H1 (cell line): Measurements from ENCODE around the gene MAP4K5. TPM values are rescaled to one million over a fixed set of nuclear protein-coding genes. Genes with fewer than 3 reads are reported as not detected.

Experiments used
- CTCF ChIA-PET: fragments of 300-600 bp; sonication (Branson Sonifier 250); formaldehyde crosslinking; loops from one replicate; lab custom pipeline; 2021; ENCODE audit not compliant: partially characterized antibody; lab: Charles Lee
- POLR2A ChIA-PET: fragments of 300-600 bp; sonication (Branson Sonifier 250); formaldehyde crosslinking; loops from one replicate; lab custom pipeline; 2021; ENCODE audit warnings: inconsistent platforms; ENCODE audit not compliant: partially characterized antibody; lab: Charles Lee
- DNase-seq, 2 experiments: peaks; one replicate each; pipeline versions ENCODE4 v3.0.0 to v3.0.0-alpha.2; 2010 to 2022; ENCODE audit warnings: low spot score in 2 of 2, low read depth in 1 of 2, mixed read lengths in 1 of 2
- FAIRE-seq: peaks from 2 replicates; lab custom pipeline; 2011; peaks lifted over from hg19 to GRCh38; lab: Jason Lieb, UNC
- H2AFZ ChIP-seq: 2 replicates; pipeline ENCODE4 v1.8.1; 2012; ENCODE audit warnings: low read length, inconsistent platforms
- H2AK5ac ChIP-seq: 2 replicates; pipeline ENCODE4 v1.6.1; 2013; ENCODE audit warnings: low read depth, low read length
- H2BK120ac ChIP-seq: replicated peaks from 2 replicates; pipeline ENCODE3; 2013; ENCODE audit warnings: low read depth, low read length, inconsistent platforms
- H2BK12ac ChIP-seq: 2 replicates; pipeline ENCODE4 v1.6.1; 2013; ENCODE audit warnings: low read depth, low read length
- H2BK15ac ChIP-seq: 2 replicates; pipeline ENCODE4 v1.6.1; 2013; ENCODE audit warnings: low read length
- H2BK20ac ChIP-seq: 2 replicates; pipeline ENCODE4 v1.6.1; 2013; ENCODE audit warnings: low read length
- H2BK5ac ChIP-seq: 2 replicates; pipeline ENCODE4 v1.6.1; 2013; ENCODE audit warnings: low read depth, low read length
- H3K14ac ChIP-seq: 2 replicates; pipeline ENCODE4 v1.6.1; 2013; ENCODE audit warnings: inconsistent platforms; ENCODE audit not compliant: insufficient read length
- H3K18ac ChIP-seq: 2 replicates; pipeline ENCODE4 v1.6.1; 2013; ENCODE audit warnings: low read length; ENCODE audit errors: extremely low read depth
- H3K23ac ChIP-seq: 2 replicates; pipeline ENCODE4 v1.6.1; 2013; ENCODE audit warnings: inconsistent platforms; ENCODE audit not compliant: insufficient read length
- H3K23me2 ChIP-seq: 2 replicates; pipeline ENCODE4 v1.6.1; 2013; ENCODE audit warnings: low read depth, low read length
- H3K27ac ChIP-seq: 2 replicates; pipeline ENCODE4 v1.6.1; 2011; ENCODE audit warnings: low read depth, low read length, inconsistent platforms
- H3K27me3 ChIP-seq, 4 experiments: replicated peaks in 1 of 4; 1 replicate in 1 of 4; 2 replicates in 3 of 4; pipeline versions ENCODE4 v1.6.1 to v1.8.1; 2011 to 2013; ENCODE audit warnings: low read length in 3 of 4, mild to moderate bottlenecking in 3 of 4, inconsistent platforms in 2 of 4, mixed read lengths in 2 of 4, moderate library complexity in 1 of 4; ENCODE audit not compliant: control insufficient read depth in 3 of 4, insufficient read depth in 3 of 4; ENCODE audit errors: extremely low read depth in 1 of 4
- H3K36me3 ChIP-seq, 4 experiments: 2 replicates each; pipeline versions ENCODE4 v1.6.1 to v1.8.1; 2011 to 2013; ENCODE audit warnings: mild to moderate bottlenecking in 4 of 4, low read length in 3 of 4, moderate library complexity in 2 of 4, control low read depth in 1 of 4, inconsistent platforms in 1 of 4; ENCODE audit not compliant: insufficient read depth in 4 of 4, control insufficient read depth in 2 of 4
- H3K4ac ChIP-seq: replicated peaks from 2 replicates; pipeline ENCODE3; 2013; ENCODE audit warnings: low read length, low read depth, mixed read lengths, inconsistent platforms; ENCODE audit not compliant: insufficient read length
- H3K4me1 ChIP-seq, 4 experiments: replicated peaks in 1 of 4; 1 replicate in 1 of 4; 2 replicates in 3 of 4; pipeline versions ENCODE4 v1.6.1 to v1.8.1; 2011 to 2013; ENCODE audit warnings: low read length in 3 of 4, inconsistent platforms in 2 of 4, mixed read lengths in 1 of 4; ENCODE audit not compliant: insufficient read depth in 4 of 4, control insufficient read depth in 3 of 4
- H3K4me2 ChIP-seq, 2 experiments: 2 replicates each; pipeline versions ENCODE4 v1.6.1 to v1.8.1; 2011 to 2013; ENCODE audit warnings: low read depth in 2 of 2, low read length in 2 of 2, control low read depth in 1 of 2, inconsistent platforms in 1 of 2, mild to moderate bottlenecking in 1 of 2; ENCODE audit not compliant: insufficient read depth in 1 of 2
- H3K4me3 ChIP-seq, 4 experiments: fragments of 200-600, 300-600 bp in 1 of 4; sonication (generic), shearing (Covaris generic), sonication (Bioruptor Twin) in 1 of 4; 2 replicates each; pipeline versions ENCODE4 v1.5.1 to v1.8.1; 2011 to 2016; ENCODE audit warnings: low read length in 4 of 4, low read depth in 3 of 4, control low read depth in 2 of 4, inconsistent platforms in 2 of 4, mild to moderate bottlenecking in 2 of 4, mixed read lengths in 1 of 4, moderate library complexity in 1 of 4; ENCODE audit not compliant: insufficient read depth in 2 of 4; ENCODE audit errors: extremely low read depth in 1 of 4
- H3K56ac ChIP-seq: replicated peaks from 2 replicates; pipeline ENCODE3; 2013; ENCODE audit warnings: low read depth, mild to moderate bottlenecking, mixed read lengths, low read length, inconsistent platforms; ENCODE audit not compliant: insufficient read length
- H3K79me1 ChIP-seq: 2 replicates; pipeline ENCODE4 v1.6.1; 2013; ENCODE audit warnings: low read depth, low read length, control low read depth
- H3K79me2 ChIP-seq, 2 experiments: 2 replicates each; pipeline versions ENCODE4 v1.6.1 to v1.8.1; 2012 to 2013; ENCODE audit warnings: low read length in 2 of 2, mild to moderate bottlenecking in 2 of 2, inconsistent platforms in 1 of 2; ENCODE audit not compliant: insufficient read depth in 2 of 2, control insufficient read depth in 1 of 2
- H3K9ac ChIP-seq, 4 experiments: replicated peaks in 1 of 4; 1 replicate in 1 of 4; 2 replicates in 3 of 4; pipeline versions ENCODE4 v1.6.1 to v1.8.1; 2011 to 2013; ENCODE audit warnings: low read depth in 3 of 4, low read length in 3 of 4, control low read depth in 2 of 4, mild to moderate bottlenecking in 2 of 4, moderate library complexity in 2 of 4, inconsistent platforms in 1 of 4; ENCODE audit errors: extremely low read depth in 1 of 4
- H3K9me3 ChIP-seq, 2 experiments: 2 replicates each; pipeline versions ENCODE4 v1.6.1 to v1.8.1; 2012 to 2013; ENCODE audit warnings: mild to moderate bottlenecking in 2 of 2, moderate library complexity in 2 of 2, control low read depth in 1 of 2, inconsistent platforms in 1 of 2, low read depth in 1 of 2, low read length in 1 of 2, mixed read lengths in 1 of 2; ENCODE audit not compliant: insufficient read depth in 2 of 2
- H4K20me1 ChIP-seq, 2 experiments: replicated peaks in 1 of 2; 2 replicates each; pipeline versions ENCODE3 to v1.8.1; 2011 to 2013; ENCODE audit warnings: inconsistent platforms in 2 of 2, low read length in 2 of 2, mild to moderate bottlenecking in 1 of 2; ENCODE audit not compliant: insufficient read depth in 2 of 2, control insufficient read depth in 1 of 2
- H4K5ac ChIP-seq: 2 replicates; pipeline ENCODE4 v1.6.1; 2013; ENCODE audit warnings: low read length, low read depth, mixed read lengths, inconsistent platforms; ENCODE audit not compliant: insufficient read length
- H4K8ac ChIP-seq: 2 replicates; pipeline ENCODE4 v1.8.0; 2013; ENCODE audit warnings: mild to moderate bottlenecking, moderate library complexity, low read length, inconsistent platforms; ENCODE audit not compliant: insufficient read depth; ENCODE audit errors: extremely low read depth
- H4K91ac ChIP-seq: replicated peaks from 2 replicates; pipeline ENCODE3; 2013; ENCODE audit warnings: low read length, mixed read lengths, inconsistent platforms; ENCODE audit not compliant: insufficient read length
- ATF2 ChIP-seq: IDR thresholded peaks from 2 replicates; pipeline ENCODE4 v1.6.1; 2012; ENCODE audit warnings: low read length, inconsistent platforms
- BCL11A ChIP-seq, 2 experiments: IDR thresholded peaks; one replicate each; pipeline ENCODE4 v1.6.1; 2011; ENCODE audit warnings: low read depth in 2 of 2, low read length in 2 of 2, mild to moderate bottlenecking in 2 of 2
- BRCA1 ChIP-seq: IDR thresholded peaks from 2 replicates; pipeline ENCODE4 v1.6.1; 2012; ENCODE audit warnings: low read depth, low read length, improper control_type of control experiment
- E2F6 ChIP-seq: IDR thresholded peaks from 2 replicates; pipeline ENCODE4 v1.6.1; 2012; ENCODE audit warnings: inconsistent platforms
- KDM4A ChIP-seq: IDR thresholded peaks from one replicate; pipeline ENCODE4 v1.7.1; 2012; ENCODE audit warnings: low read depth, mild to moderate bottlenecking, moderate library complexity, low read length, inconsistent platforms; ENCODE audit not compliant: severe bottlenecking
- NRF1 ChIP-seq: IDR thresholded peaks from 2 replicates; pipeline ENCODE4 v1.6.1; 2011; ENCODE audit warnings: mild to moderate bottlenecking, low read depth, low read length, improper control_type of control experiment
- POLR2A ChIP-seq, 2 experiments: IDR thresholded peaks; 1 replicate in 1 of 2; 2 replicates in 1 of 2; pipeline ENCODE4 v1.6.1; 2011; ENCODE audit warnings: low read depth in 2 of 2, low read length in 2 of 2, mild to moderate bottlenecking in 2 of 2; ENCODE audit errors: control extremely low read depth in 1 of 2
- SP4 ChIP-seq: IDR thresholded peaks from 2 replicates; pipeline ENCODE4 v1.6.1; 2012; ENCODE audit warnings: low read length, inconsistent platforms
- USF2 ChIP-seq: IDR thresholded peaks from 2 replicates; pipeline ENCODE4 v1.6.1; 2011; ENCODE audit warnings: low read length, improper control_type of control experiment
- YY1 ChIP-seq: IDR thresholded peaks from 2 replicates; pipeline ENCODE4 v1.6.1; 2011; ENCODE audit warnings: low read depth, mild to moderate bottlenecking, low read length
- ZNF274 ChIP-seq: IDR thresholded peaks from 2 replicates; pipeline ENCODE4 v1.7.0; 2012; ENCODE audit warnings: low read length, borderline replicate concordance; ENCODE audit errors: extremely low read depth
- polyA plus RNA-seq, 7 experiments: library from polyadenylated mRNA; depleted of rRNA in 3 of 7; stranded (reverse) in 5 of 7; unstranded in 2 of 7; fragments of >200 nt in 5 of 7; fragments of 200-250 nt in 2 of 7; gene quantifications; 1 replicate in 5 of 7; 2 replicates in 1 of 7; 4 replicates in 1 of 7; pipeline versions ENCODE4 v1.2.1 to v1.2.3, GENCODE V29; 2011 to 2013; ENCODE audit warnings: missing spikeins in 2 of 7, mixed read lengths in 2 of 7
- total RNA-seq: library from RNA; stranded (reverse); fragmentation: NEBNext Ultra II Directional; extraction: Animal tissue kit (Norgen Biotek cat#: 25700); gene quantifications from 2 replicates; pipeline ENCODE4 v1.2.1, GENCODE V29; 2021

The MAP4K5 gene
- total and polyA plus RNA-seq, 2 of the 8 experiments (the other 6 are each of a cell fraction or from before 2014, with no cell fraction given) = 7.6 to 34.5 TPM

GRCh38 chr14:50539051-50539450 lies 6.7 kb upstream of the MAP4K5 start:
- no peak overlapping the region for H3K14ac ChIP-seq
- CTCF ChIA-PET = interaction anchor here (0.6 to 2.1 kb wide), 5 partner anchors 39 to 245 kb away, joined by 3 to 5 read pairs (median 4); no protein-coding TSS in a partner anchor
- H3K27me3 ChIP-seq = no peaks in the 10 kb centered on the region
- H3K9ac ChIP-seq = no peak overlapping the region
- H3K9me3 ChIP-seq = peaks cover 0 to 6% of the 10 kb centered on the region in 2 experiments; a peak in 1 of 4 replicates
- no peak overlapping the region for H4K5ac ChIP-seq
- no peak overlapping the region for H2BK20ac ChIP-seq
- TF ChIP-seq NRF1 = no peak
- TF ChIP-seq BRCA1 = no peak
- TF ChIP-seq E2F6 = no peak
- no peak for TF ChIP-seq BCL11A (IDR thresholded peaks at IDR 0.05; ENCODE audit: low read depth in 2 of 2, low read length in 2 of 2)
- no peak for TF ChIP-seq ATF2
- no peak for TF ChIP-seq YY1
- TF ChIP-seq POLR2A (IDR thresholded peaks at IDR 0.05; ENCODE audit: control extremely low read depth in 1 of 2, low read depth in 2 of 2, low read length in 2 of 2) = no peak
- TF ChIP-seq ZNF274 = no peak
- TF ChIP-seq USF2 = no peak
- TF ChIP-seq KDM4A = no peak
- TF ChIP-seq SP4 = no peak
- H2BK120ac ChIP-seq = no peak overlapping the region
- H3K56ac ChIP-seq = no peak overlapping the region
- H2AFZ ChIP-seq = no peak overlapping the region
- DNase-seq (no peak), FAIRE-seq (no peak)
- H3K79me2 ChIP-seq = no peaks in the 10 kb centered on the region
- H3K79me1 ChIP-seq = no peaks in the 10 kb centered on the region
- H2AK5ac ChIP-seq = no peak overlapping the region
- no peaks in the 10 kb centered on the region for H3K23me2 ChIP-seq
- no peak overlapping the region for H4K91ac ChIP-seq
- H4K20me1 ChIP-seq = no peaks in the 10 kb centered on the region
- H2BK5ac ChIP-seq = no peak overlapping the region
- no peak overlapping the region for H3K4ac ChIP-seq
- H3K36me3 ChIP-seq = no peaks in the 10 kb centered on the region
- POLR2A ChIA-PET = no interaction called here
- H2BK15ac ChIP-seq = no peak overlapping the region
- H2BK12ac ChIP-seq = no peak overlapping the region
- H3K4me3 ChIP-seq = no peak overlapping the region
- no peak overlapping the region for H4K8ac ChIP-seq
- H3K18ac ChIP-seq = no peak overlapping the region
- no peak overlapping the region for H3K23ac ChIP-seq
- H3K4me2 ChIP-seq = no peak overlapping the region
- H3K27ac ChIP-seq = no peak overlapping the region
- H3K4me1 ChIP-seq = no peaks in the 10 kb centered on the region
